AG04450 (cell line): ENCODE data around the gene KRT85. TPM values are rescaled to one million over a fixed set of nuclear protein-coding genes. Genes with fewer than 3 reads are reported as not detected.

Experiments
- CTCF ChIA-PET: fragments of 300-600, 350-600 bp; formaldehyde crosslinking; extraction: SDS; loops from one replicate; lab custom pipeline; 2022; ENCODE audit warnings: antibody characterized with exemption, inconsistent platforms; lab: Charles Lee
- POLR2A ChIA-PET: fragments of 350-600 bp; formaldehyde crosslinking; extraction: SDS; loops from one replicate; lab custom pipeline; 2021; ENCODE audit warnings: antibody characterized with exemption, inconsistent platforms; lab: Yijun Ruan, JAX
- DNase-seq: peaks from one replicate; pipeline ENCODE4 v3.0.0-alpha.2; 2011; ENCODE audit warnings: low read depth, low spot score
- H3K27ac ChIP-seq: one replicate; pipeline ENCODE4 v1.5.1; 2012; ENCODE audit warnings: low read depth, low read length, control low read depth
- H3K27me3 ChIP-seq: one replicate; pipeline ENCODE4 v1.6.0; 2012; ENCODE audit warnings: low read length; ENCODE audit not compliant: control insufficient read depth, insufficient read depth
- H3K4me3 ChIP-seq: 2 replicates; pipeline ENCODE4 v1.5.1; 2011; ENCODE audit warnings: mild to moderate bottlenecking, low read depth, low read length, control low read depth
- H3K9me3 ChIP-seq: 2 replicates; pipeline ENCODE4 v1.5.1; 2012; ENCODE audit warnings: low read length; ENCODE audit not compliant: control insufficient read depth, insufficient read depth
- CTCF ChIP-seq: IDR thresholded peaks from 2 replicates; pipeline ENCODE4 v1.5.1; 2011; ENCODE audit warnings: low read depth, low read length, control low read depth, inconsistent platforms
- polyA plus RNA-seq: library from polyadenylated mRNA; depleted of rRNA; stranded (reverse); fragments of >200 nt; gene quantifications from 2 replicates; pipeline ENCODE4 v1.2.3, GENCODE V29; 2011

KRT85 gene
- polyA plus RNA-seq, 1 experiment, result not detected

GRCh38 chr12:52360663-52361271, 6.5 kb downstream of the KRT85 start:
- Histone ChIP-seq H3K9me3 (no peaks in the 10 kb centered on the region), H3K27ac (no peak overlapping the region), H3K4me3 (no peak overlapping the region), H3K27me3 (peaks cover 33% of the 10 kb centered on the region)
- no peak for TF ChIP-seq CTCF
- DNase-seq, result no peak
- POLR2A ChIA-PET, result no interaction called here
- CTCF ChIA-PET, result interaction anchor here (1.9 to 2.2 kb wide), 2 partner anchors 12 to 204 kb away, joined by 6 to 8 read pairs; no protein-coding TSS in a partner anchor

- no peak for DNase-seq
- no peak for TF ChIP-seq CTCF
- POLR2A ChIA-PET, result no interaction called here
- no peaks in the 10 kb centered on the region for H3K9me3 ChIP-seq
- H3K27me3 ChIP-seq, result peaks cover 33% of the 10 kb centered on the region
- CTCF ChIA-PET, result interaction anchor here (0.7 kb wide), 1 partner anchor 33 kb away, joined by 3 read pairs; no protein-coding TSS in a partner anchor
- H3K4me3 ChIP-seq, result no peak overlapping the region
- no peak overlapping the region for H3K27ac ChIP-seq
Measured at GRCh38 chr12:52360106-52360662, 7.1 kb downstream of the KRT85 start.

GRCh38 chr12:52359621-52360061, 7.6 kb downstream of the KRT85 start:
- POLR2A ChIA-PET, result no interaction called here
- no peaks in the 10 kb centered on the region for H3K9me3 ChIP-seq
- peaks cover 32% of the 10 kb centered on the region for H3K27me3 ChIP-seq
- no peak for DNase-seq
- TF ChIP-seq CTCF, result no peak
- H3K4me3 ChIP-seq, result no peak overlapping the region
- CTCF ChIA-PET, result interaction anchor here (0.7 to 1.8 kb wide), 2 partner anchors 13 to 33 kb away, joined by 3 to 8 read pairs; no protein-coding TSS in a partner anchor
- no peak overlapping the region for H3K27ac ChIP-seq

GRCh38 chr12:52358575-52359350, 8.5 kb downstream of the KRT85 start:
- Histone ChIP-seq H3K27me3 (peaks cover 25% of the 10 kb centered on the region), H3K4me3 (no peak overlapping the region), H3K9me3 (no peaks in the 10 kb centered on the region), H3K27ac (no peak overlapping the region)
- ChIA-PET CTCF (interaction anchor here (0.5 to 1.8 kb wide), 4 partner anchors 9 to 526 kb away, joined by 3 to 8 read pairs (median 3); no protein-coding TSS in a partner anchor), POLR2A (no interaction called here)
- no peak for TF ChIP-seq CTCF
- DNase-seq, result no peak
